Stomach (tissue), 9 donors: Measurements from ENCODE around the gene ATP8A1. TPM values are rescaled to one million over a fixed set of nuclear protein-coding genes. Genes with fewer than 3 reads are reported as not detected.

ENCODE experiments used
- DNase-seq, 2 donors: peaks; one replicate each; pipeline versions ENCODE4 v3.0.0 to v3.0.0-alpha.2; 2013 to 2019
- H3K27ac ChIP-seq, 5 donors: fragments of 200-600 bp in 4 of 5; sonication (generic) in 4 of 5; one replicate each; pipeline ENCODE4 v1.5.1; 2013 to 2019; ENCODE audit warnings: mild to moderate bottlenecking in 1 of 5, moderate library complexity in 1 of 5
- H3K27me3 ChIP-seq, 3 donors: fragments of 200-600 bp; sonication (generic); one replicate each; pipeline ENCODE4 v1.5.1; 2017 to 2019; ENCODE audit warnings: mixed run types in 1 of 3
- H3K36me3 ChIP-seq, 4 donors: fragments of 200-600 bp; sonication (generic); 1 replicate in 3 of 4; 2 replicates in 1 of 4; pipeline ENCODE4 v1.5.1; 2016 to 2019
- H3K4me1 ChIP-seq, 4 donors: fragments of 200-600 bp; sonication (generic); one replicate each; pipeline ENCODE4 v1.5.1; 2016 to 2019
- H3K4me3 ChIP-seq, 4 donors: fragments of 200-600 bp; sonication (generic) in 3 of 4; one replicate each; pipeline ENCODE4 v1.5.1; 2016 to 2019; ENCODE audit warnings: mild to moderate bottlenecking in 1 of 4
- H3K9me3 ChIP-seq, 4 donors: fragments of 200-600 bp; sonication (generic); one replicate each; pipeline ENCODE4 v1.5.1; 2016 to 2019
- EP300 ChIP-seq: sonication (generic); formaldehyde crosslinking; IDR thresholded peaks from one replicate; pipeline ENCODE4 v1.6.1; 2017; ENCODE audit warnings: antibody characterized with exemption
- POLR2A ChIP-seq, 4 donors: fragments of 450-650 bp; IDR thresholded peaks; one replicate each; pipeline ENCODE4 v1.6.1; 2016; ENCODE audit warnings: antibody characterized with exemption in 4 of 4, control low read depth in 2 of 4, mild to moderate bottlenecking in 1 of 4, moderate library complexity in 1 of 4
- POLR2AphosphoS5 ChIP-seq, 3 donors: sonication (generic); formaldehyde crosslinking; IDR thresholded peaks; one replicate each; pipeline ENCODE4 v1.6.1; 2016; ENCODE audit warnings: antibody characterized with exemption in 3 of 3
- WGBS, 5 donors: extraction: QIAGEN DNeasy Blood & Tissue Kit in 3 of 5; methylation state at CpG; one replicate each; pipeline versions ENCODE4 v1.1.5 to v1.1.7; 2013 to 2018; 5-methylcytosine and 5-hydroxymethylcytosine counted together
- intact Hi-C: fragments of 100-400 bp; cut with DNase I; formaldehyde crosslinking; loops from one replicate; pipeline ENCODE4 v1.15.1; 2023; ENCODE audit warnings: low total_unique reads
- polyA plus RNA-seq, 3 donors: library from polyadenylated mRNA; stranded (reverse); fragments of 200-250 nt; gene quantifications; one replicate each; pipeline ENCODE4 v1.2.3, GENCODE V29; 2013
- total RNA-seq, 5 donors: library from RNA; depleted of rRNA; stranded (reverse); fragments of >200 nt; gene quantifications; one replicate each; pipeline versions ENCODE4 v1.1.0 to v1.2.3, GENCODE V29; 2014 to 2016
- TF ChIP-seq, protein P1 (sequence below), 7 experiments: fragments of 450-650 bp in 4 of 7; fragments of 200-600 bp in 3 of 7; sonication (generic) in 3 of 7; IDR thresholded peaks; one replicate each; pipeline ENCODE4 v1.5.1; 2016 to 2019; ENCODE audit warnings: antibody characterized with exemption in 7 of 7, control low read depth in 2 of 7, mild to moderate bottlenecking in 1 of 7
- donor health status: healthy with polysubstance abuse.
- donor health status: Bipolar disorder and iron deficiency.
- donor health status: healthy.

Gene ATP8A1
- total and polyA plus RNA-seq, 8 donors, result 2.6 to 104 (median 33.2) TPM

- no peak for DNase-seq
- Histone ChIP-seq H3K36me3 (peaks cover 0 to 29% (median 12%) of the 10 kb centered on the region in 4 donors), H3K4me1 (no peaks in the 10 kb centered on the region), H3K4me3 (no peak overlapping the region), H3K27ac (no peak overlapping the region), H3K9me3 (no peaks in the 10 kb centered on the region), H3K27me3 (no peaks in the 10 kb centered on the region)
- no peak for TF ChIP-seq EP300
- no peak for TF ChIP-seq POLR2AphosphoS5 (IDR thresholded peaks at IDR 0.05)
- no peak for TF ChIP-seq POLR2A (IDR thresholded peaks at IDR 0.05)
- TF ChIP-seq, protein P1, sequence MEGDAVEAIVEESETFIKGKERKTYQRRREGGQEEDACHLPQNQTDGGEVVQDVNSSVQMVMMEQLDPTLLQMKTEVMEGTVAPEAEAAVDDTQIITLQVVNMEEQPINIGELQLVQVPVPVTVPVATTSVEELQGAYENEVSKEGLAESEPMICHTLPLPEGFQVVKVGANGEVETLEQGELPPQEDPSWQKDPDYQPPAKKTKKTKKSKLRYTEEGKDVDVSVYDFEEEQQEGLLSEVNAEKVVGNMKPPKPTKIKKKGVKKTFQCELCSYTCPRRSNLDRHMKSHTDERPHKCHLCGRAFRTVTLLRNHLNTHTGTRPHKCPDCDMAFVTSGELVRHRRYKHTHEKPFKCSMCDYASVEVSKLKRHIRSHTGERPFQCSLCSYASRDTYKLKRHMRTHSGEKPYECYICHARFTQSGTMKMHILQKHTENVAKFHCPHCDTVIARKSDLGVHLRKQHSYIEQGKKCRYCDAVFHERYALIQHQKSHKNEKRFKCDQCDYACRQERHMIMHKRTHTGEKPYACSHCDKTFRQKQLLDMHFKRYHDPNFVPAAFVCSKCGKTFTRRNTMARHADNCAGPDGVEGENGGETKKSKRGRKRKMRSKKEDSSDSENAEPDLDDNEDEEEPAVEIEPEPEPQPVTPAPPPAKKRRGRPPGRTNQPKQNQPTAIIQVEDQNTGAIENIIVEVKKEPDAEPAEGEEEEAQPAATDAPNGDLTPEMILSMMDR (IDR thresholded peaks at IDR 0.05), result no peak
- intact Hi-C loops, result no loop called here
Measured at GRCh38 chr4:42555828-42556227, 101.1 kb downstream of the ATP8A1 start.

DNA sequence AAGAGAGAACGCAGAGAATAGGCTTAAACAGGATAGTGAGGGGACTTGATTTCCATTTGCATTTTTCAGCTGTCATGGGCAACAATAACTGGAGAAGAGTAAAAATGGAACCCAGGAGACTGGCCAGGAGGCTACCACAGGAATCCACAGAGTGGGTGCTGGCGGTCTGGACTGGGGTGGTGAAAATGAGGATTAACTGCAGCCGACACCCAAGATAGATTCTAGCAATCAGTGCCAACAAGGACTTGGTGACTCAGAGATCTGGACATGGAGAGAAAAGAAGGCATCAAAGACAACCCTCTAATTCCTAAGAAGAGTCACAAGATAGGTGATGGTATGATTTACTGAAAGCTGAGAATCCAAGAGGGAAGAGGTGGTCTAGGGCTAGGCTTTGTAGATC lies 102.8 kb downstream of the ATP8A1 start:
- 90 to 96% (median 93%) methylated on average over 3 of the region's 3 CpGs for WGBS, 5 donors
- no peak for TF ChIP-seq EP300
- no peak for TF ChIP-seq POLR2A (IDR thresholded peaks at IDR 0.05)
- no peak for TF ChIP-seq POLR2AphosphoS5 (IDR thresholded peaks at IDR 0.05)
- TF ChIP-seq, protein P1 (IDR thresholded peaks at IDR 0.05), result no peak
- DNase-seq, result no peak
- H3K27ac ChIP-seq, result no peak overlapping the region
- H3K4me3 ChIP-seq, result no peak overlapping the region
- no peaks in the 10 kb centered on the region for H3K4me1 ChIP-seq
- H3K27me3 ChIP-seq, result no peaks in the 10 kb centered on the region
- intact Hi-C loops, result no loop called here
- H3K36me3 ChIP-seq, result peaks cover 0 to 42% (median 25%) of the 10 kb centered on the region in 4 donors
- no peaks in the 10 kb centered on the region for H3K9me3 ChIP-seq

- intact Hi-C loops, result no loop called here
- no peak for DNase-seq
- Histone ChIP-seq H3K27ac (no peak overlapping the region), H3K9me3 (no peaks in the 10 kb centered on the region), H3K4me1 (no peaks in the 10 kb centered on the region), H3K27me3 (no peaks in the 10 kb centered on the region), H3K4me3 (no peak overlapping the region), H3K36me3 (peaks cover 7 to 58% (median 32%) of the 10 kb centered on the region in 4 donors)
- WGBS, 5 donors, result 88 to 100% (median 94%) methylated on average over 1 of the region's 1 CpG
- TF ChIP-seq POLR2A (IDR thresholded peaks at IDR 0.05) (no peak), POLR2AphosphoS5 (IDR thresholded peaks at IDR 0.05) (no peak), EP300 (no peak)
- TF ChIP-seq, protein P1 (IDR thresholded peaks at IDR 0.05), result no peak
Measured at GRCh38 chr4:42549896-42550295, 107.0 kb downstream of the ATP8A1 start.

DNA sequence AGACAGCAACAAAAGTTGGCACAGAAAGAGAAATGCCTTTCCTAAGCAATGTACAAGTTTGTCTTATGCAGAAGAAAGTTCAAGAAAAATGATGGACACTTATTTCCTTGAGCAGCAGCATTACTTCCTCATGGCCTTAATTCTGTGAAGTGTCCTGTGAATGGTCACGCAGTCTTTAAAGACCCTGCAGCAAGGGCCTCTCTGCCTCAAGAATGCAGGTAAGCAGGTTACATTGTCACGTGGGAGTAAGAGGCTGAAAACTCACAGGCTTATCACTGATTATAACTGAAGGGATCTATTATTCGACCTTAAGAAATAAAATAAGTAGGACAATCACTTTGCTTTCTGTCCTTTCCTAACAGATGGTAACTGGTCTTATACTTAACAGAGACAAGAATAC lies 109.1 kb downstream of the ATP8A1 start:
- Histone ChIP-seq H3K27me3 (no peaks in the 10 kb centered on the region), H3K4me3 (no peak overlapping the region), H3K27ac (no peak overlapping the region), H3K4me1 (no peaks in the 10 kb centered on the region), H3K36me3 (peaks cover 7 to 46% (median 27%) of the 10 kb centered on the region in 4 donors), H3K9me3 (no peaks in the 10 kb centered on the region)
- WGBS, 5 donors, result 74 to 91% (median 83%) methylated on average over 3 of the region's 3 CpGs
- no peak for TF ChIP-seq EP300
- no peak for TF ChIP-seq POLR2AphosphoS5 (IDR thresholded peaks at IDR 0.05)
- TF ChIP-seq, protein P1 (IDR thresholded peaks at IDR 0.05), result no peak
- no peak for TF ChIP-seq POLR2A (IDR thresholded peaks at IDR 0.05)
- intact Hi-C loops, result no loop called here
- DNase-seq, result no peak
